ENCODE results near the gene GLYR1. TPM values are rescaled to one million over a fixed set of nuclear protein-coding genes. Genes with fewer than 3 reads are reported as not detected.

The GLYR1 gene
- total RNA-seq, 1 donor from 2014 or later: 85.6 TPM

- DNase-seq: no peak
Observed at GRCh38 chr16:4762205-4762604, 84.9 kb downstream of the GLYR1 start.

- DNase-seq: no peak
Observed at GRCh38 chr16:4760221-4760910, 86.7 kb downstream of the GLYR1 start.

GRCh38 chr16:4755687-4756086 is 91.4 kb downstream of the GLYR1 start:
- DNase-seq: no peak

- DNase-seq: no peak
Observed at GRCh38 chr16:4754865-4755264, 92.2 kb downstream of the GLYR1 start.

- no peak for DNase-seq
Observed at GRCh38 chr16:4753227-4753626, 93.9 kb downstream of the GLYR1 start.

Other genes starting within 250 kb of the GLYR1 start
- 5.9 and 13.4 TPM in 2 replicates for gene UBALD1, start 232.4 kb downstream of the GLYR1 start, total RNA-seq
- 29.3 and 46.0 TPM in 2 replicates for gene MGRN1, start 222.5 kb downstream of the GLYR1 start, total RNA-seq
- gene NUDT16L1, start 153.7 kb downstream of the GLYR1 start, total RNA-seq: 34.4 and 39.0 TPM in 2 replicates
- gene ANKS3, start 113.0 kb downstream of the GLYR1 start, total RNA-seq: 14.8 and 29.3 TPM in 2 replicates
- 0.70 and 1.7 TPM in 2 replicates for gene DNAAF8, start 112.8 kb downstream of the GLYR1 start, total RNA-seq
- gene ZNF500, start 80.1 kb downstream of the GLYR1 start, total RNA-seq: 9.7 and 10.9 TPM in 2 replicates
- gene SEPTIN12, start 58.9 kb downstream of the GLYR1 start, total RNA-seq: not detected in 2 replicates
- not detected in 2 replicates for gene SMIM22, start 51.9 kb downstream of the GLYR1 start, total RNA-seq
- 22.5 and 22.8 TPM in 2 replicates for gene ROGDI, start 44.7 kb downstream of the GLYR1 start, total RNA-seq
- 30.1 and 44.6 TPM in 2 replicates for gene UBN1, start 193 bp upstream of the GLYR1 start, total RNA-seq
- gene PPL, start 89.9 kb upstream of the GLYR1 start, total RNA-seq: 3.6 and 7.0 TPM in 2 replicates
- 0.14 TPM in 1 of 2 replicates, not detected in the other for gene SEC14L5, start 111.0 kb upstream of the GLYR1 start, total RNA-seq
- 34.8 and 35.9 TPM in 2 replicates for gene NAGPA, start 186.6 kb upstream of the GLYR1 start, total RNA-seq
- not detected in 2 replicates for gene C16orf89, start 218.7 kb upstream of the GLYR1 start, total RNA-seq
- 30.4 and 36.4 TPM in 2 replicates for gene ALG1, start 224.6 kb upstream of the GLYR1 start, total RNA-seq